ENCODE data around the gene RGL3. TPM values are rescaled to one million over a fixed set of nuclear protein-coding genes. Genes with fewer than 3 reads are reported as not detected.

The RGL3 gene
- total RNA-seq, 6 experiments from 2014 or later = 6.7 to 26.6 (median 19.7) TPM

DNA sequence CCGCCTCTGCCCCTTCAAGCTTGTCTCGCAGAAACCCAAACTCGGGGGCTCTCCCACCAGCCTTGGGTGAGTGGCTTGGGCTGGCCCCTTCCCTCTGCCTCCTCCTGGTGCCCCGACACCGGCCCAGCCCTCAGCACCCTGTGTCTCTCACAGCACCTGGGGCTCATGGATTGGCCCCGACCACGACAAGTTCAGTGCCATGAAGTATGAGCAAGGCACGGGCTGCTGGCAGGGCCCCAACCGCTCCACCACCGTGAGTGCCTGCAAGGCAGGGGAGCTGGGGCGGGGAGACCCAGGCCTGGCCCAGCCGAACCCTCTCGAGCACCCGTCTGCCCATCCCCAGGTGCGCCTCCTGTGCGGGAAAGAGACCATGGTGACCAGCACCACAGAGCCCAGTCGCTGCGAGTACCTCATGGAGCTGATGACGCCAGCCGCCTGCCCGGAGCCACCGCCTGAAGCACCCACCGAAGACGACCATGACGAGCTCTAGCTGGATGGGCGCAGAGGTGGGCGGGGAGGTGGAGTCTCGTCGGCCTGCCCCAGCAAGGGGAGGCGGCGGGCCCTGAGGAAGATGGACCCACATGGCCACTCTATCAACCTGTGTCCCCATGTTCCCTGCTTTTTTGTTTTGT, 29.9 kb upstream of the RGL3 start:
- H3K27me3 ChIP-seq = no peaks in the 10 kb centered on the region
- no peak overlapping the region for H3K27ac ChIP-seq
- WGBS (ENCODE audit: insufficient coverage, low coverage, low lambda C conversion rate, missing lambda C conversion rate) = no CpG with 5 or more reads among the region's 31 CpGs
- DNase-seq (no peak), ATAC-seq (no peak)
- peaks cover 0 to 30% (median 9%) of the 10 kb centered on the region in 4 donors for H3K36me3 ChIP-seq
- no peaks in the 10 kb centered on the region for H3K4me1 ChIP-seq
- H3K9me3 ChIP-seq = no peaks in the 10 kb centered on the region
- H3K4me3 ChIP-seq = no peak overlapping the region
- TF ChIP-seq, protein P1, sequence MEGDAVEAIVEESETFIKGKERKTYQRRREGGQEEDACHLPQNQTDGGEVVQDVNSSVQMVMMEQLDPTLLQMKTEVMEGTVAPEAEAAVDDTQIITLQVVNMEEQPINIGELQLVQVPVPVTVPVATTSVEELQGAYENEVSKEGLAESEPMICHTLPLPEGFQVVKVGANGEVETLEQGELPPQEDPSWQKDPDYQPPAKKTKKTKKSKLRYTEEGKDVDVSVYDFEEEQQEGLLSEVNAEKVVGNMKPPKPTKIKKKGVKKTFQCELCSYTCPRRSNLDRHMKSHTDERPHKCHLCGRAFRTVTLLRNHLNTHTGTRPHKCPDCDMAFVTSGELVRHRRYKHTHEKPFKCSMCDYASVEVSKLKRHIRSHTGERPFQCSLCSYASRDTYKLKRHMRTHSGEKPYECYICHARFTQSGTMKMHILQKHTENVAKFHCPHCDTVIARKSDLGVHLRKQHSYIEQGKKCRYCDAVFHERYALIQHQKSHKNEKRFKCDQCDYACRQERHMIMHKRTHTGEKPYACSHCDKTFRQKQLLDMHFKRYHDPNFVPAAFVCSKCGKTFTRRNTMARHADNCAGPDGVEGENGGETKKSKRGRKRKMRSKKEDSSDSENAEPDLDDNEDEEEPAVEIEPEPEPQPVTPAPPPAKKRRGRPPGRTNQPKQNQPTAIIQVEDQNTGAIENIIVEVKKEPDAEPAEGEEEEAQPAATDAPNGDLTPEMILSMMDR (IDR thresholded peaks at IDR 0.05) = no peak
- no peak for TF ChIP-seq POLR2A (IDR thresholded peaks at IDR 0.05)
- intact Hi-C loops (cut with DNase I) = loop anchor here in 1 of 2 donors (10.0 kb wide), 2 partner anchors 64 to 154 kb away; partner anchors contain the start of genes EPOR and TSPAN16

DNA sequence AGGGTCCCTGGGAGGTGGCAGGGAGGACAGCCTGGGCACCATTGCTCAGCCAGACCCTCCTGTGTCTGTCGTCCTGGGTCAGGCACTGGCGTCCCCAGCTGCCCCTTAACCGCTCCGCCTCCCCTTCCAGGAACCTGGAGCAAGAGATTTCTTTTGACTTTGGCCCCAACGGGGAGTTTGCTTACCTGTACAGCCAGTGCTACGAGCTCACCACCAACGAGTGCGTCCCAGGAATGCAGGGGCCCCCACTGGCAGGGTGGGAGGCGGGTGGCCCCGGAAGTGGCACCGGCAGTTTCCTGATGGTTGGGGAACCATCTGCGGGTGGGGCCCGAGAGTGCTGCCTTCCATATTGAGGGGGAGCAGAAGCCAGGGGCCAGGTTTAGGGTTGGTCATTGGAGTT, 29.3 kb upstream of the RGL3 start:
- DNase-seq = no peak
- no peak for TF ChIP-seq POLR2A (IDR thresholded peaks at IDR 0.05)
- TF ChIP-seq, protein P1 (IDR thresholded peaks at IDR 0.05) = no peak
- Histone ChIP-seq H3K4me3 (no peak overlapping the region), H3K4me1 (no peaks in the 10 kb centered on the region), H3K27me3 (no peaks in the 10 kb centered on the region), H3K36me3 (peaks cover 0 to 37% (median 12%) of the 10 kb centered on the region in 4 donors), H3K9me3 (no peaks in the 10 kb centered on the region), H3K27ac (no peak overlapping the region)
- intact Hi-C loops (cut with DNase I) = loop anchor here in 1 of 2 donors (10.0 kb wide), 2 partner anchors 64 to 154 kb away; partner anchors contain the start of genes EPOR and TSPAN16
- 64% methylated on average over 6 of the region's 13 CpGs for WGBS (ENCODE audit: insufficient coverage, low coverage, low lambda C conversion rate, missing lambda C conversion rate)
- ATAC-seq = no peak

DNA sequence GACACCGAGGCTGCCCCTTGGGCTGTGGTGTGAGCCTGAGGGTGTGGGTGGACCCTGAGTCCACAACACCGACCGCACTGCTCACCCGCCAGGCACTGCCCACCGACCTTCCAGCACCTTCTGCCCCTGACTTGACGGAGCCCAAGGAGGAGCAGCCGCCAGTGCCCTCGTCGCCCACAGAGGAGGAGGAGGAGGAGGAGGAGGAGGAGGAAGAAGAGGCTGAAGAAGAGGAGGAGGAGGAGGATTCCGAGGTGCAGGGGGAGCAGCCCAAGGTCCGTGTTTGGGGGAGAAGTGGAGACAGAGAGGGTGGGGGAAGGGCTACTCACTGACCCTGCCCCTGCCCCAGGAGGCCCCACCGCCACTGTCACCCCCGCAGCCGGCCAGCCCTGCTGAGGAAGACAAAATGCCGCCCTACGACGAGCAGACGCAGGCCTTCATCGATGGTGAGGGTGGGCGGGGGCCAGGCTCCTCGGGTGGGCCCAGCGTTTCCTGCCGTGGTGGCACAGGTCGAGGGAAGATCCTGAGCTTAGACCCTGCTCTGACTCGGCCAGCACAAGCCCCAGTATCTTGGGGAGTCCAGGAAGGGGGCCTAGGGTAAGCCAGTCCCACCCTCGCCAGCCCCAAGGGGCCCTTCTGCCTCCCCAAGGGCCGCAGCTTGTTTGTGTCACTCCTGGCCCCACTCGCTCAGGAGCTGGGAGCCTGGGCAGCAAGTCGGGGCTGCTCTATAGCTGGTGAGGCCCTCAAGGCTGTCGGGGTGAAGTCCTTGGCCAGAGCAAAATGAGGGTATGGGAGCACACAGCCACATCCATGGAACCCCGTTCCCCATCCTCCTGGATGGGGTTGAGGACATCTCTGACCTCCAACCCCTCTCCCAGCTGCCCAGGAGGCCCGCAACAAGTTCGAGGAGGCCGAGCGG, 28.5 kb upstream of the RGL3 start:
- 76% methylated on average over 5 of the region's 35 CpGs for WGBS (ENCODE audit: insufficient coverage, low coverage, low lambda C conversion rate, missing lambda C conversion rate)
- DNase-seq = no peak

DNA sequence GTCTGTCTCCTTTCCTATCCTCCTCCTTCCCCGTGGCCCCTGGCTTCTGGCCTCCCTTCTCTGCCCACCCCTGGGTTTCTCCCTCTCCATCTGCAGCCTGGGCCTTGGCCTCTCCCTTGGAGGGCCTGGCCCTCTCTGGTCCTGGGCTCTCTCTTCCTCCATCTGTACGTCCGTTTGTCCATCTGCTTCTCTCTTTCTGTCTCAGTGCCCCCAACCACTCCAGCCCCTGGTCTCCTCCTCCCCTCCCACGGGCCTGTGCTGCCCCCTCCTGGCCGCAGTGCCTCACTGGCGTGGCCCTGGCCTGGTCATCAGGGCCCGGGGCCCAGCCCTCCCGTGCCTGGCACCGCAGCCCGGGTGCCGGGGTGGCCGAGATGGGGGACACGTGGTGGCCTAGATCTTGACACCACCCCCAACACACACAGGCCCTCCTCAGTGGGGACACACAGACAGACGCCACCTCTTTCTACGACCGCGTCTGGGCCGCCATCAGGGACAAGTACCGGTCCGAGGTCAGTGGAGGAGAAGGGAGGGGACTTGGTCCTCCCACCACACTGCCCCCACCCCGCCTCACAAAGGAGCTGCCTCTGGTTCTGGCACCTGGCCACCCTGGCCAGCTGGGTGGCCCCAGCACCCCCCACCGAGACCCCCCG, 27.7 kb upstream of the RGL3 start:
- peaks cover 0 to 53% (median 22%) of the 10 kb centered on the region in 4 donors for H3K36me3 ChIP-seq
- ATAC-seq = peak; percentile 54 to 81 (median 74)

More for the DNA sequence above, 28.5 kb upstream of the RGL3 start:
- ATAC-seq = no peak
- no peak for TF ChIP-seq POLR2A (IDR thresholded peaks at IDR 0.05)
- TF ChIP-seq, protein P1 (IDR thresholded peaks at IDR 0.05) = no peak
- H3K27ac ChIP-seq = no peak overlapping the region
- intact Hi-C loops (cut with DNase I) = loop anchor here in 1 of 2 donors (10.0 kb wide), 2 partner anchors 63 to 153 kb away; partner anchors contain the start of genes EPOR and TSPAN16
- no peaks in the 10 kb centered on the region for H3K9me3 ChIP-seq
- H3K27me3 ChIP-seq = no peaks in the 10 kb centered on the region
- no peak overlapping the region for H3K4me3 ChIP-seq
- H3K4me1 ChIP-seq = no peaks in the 10 kb centered on the region
- H3K36me3 ChIP-seq = peaks cover 0 to 45% (median 17%) of the 10 kb centered on the region in 4 donors

More for the DNA sequence above, 27.7 kb upstream of the RGL3 start:
- DNase-seq = peak in 2 of 3 donors; percentile 66 to 69
- Histone ChIP-seq H3K4me1 (no peaks in the 10 kb centered on the region), H3K27me3 (no peaks in the 10 kb centered on the region), H3K27ac (no peak overlapping the region), H3K9me3 (no peaks in the 10 kb centered on the region), H3K4me3 (no peak overlapping the region)
- TF ChIP-seq POLR2A (IDR thresholded peaks at IDR 0.05) = no peak
- TF ChIP-seq, protein P1 (IDR thresholded peaks at IDR 0.05) = peak; percentile 61 to 81 (median 70)
- intact Hi-C loops (cut with DNase I) = loop anchor here in 1 of 2 donors (10.0 kb wide), 2 partner anchors 62 to 152 kb away; partner anchors contain the start of genes EPOR and TSPAN16
- WGBS (ENCODE audit: insufficient coverage, low coverage, low lambda C conversion rate, missing lambda C conversion rate) = 56% methylated on average over 5 of the region's 23 CpGs

Measured in right lobe of liver (tissue), 6 donors.